GM23338 (cell line): ENCODE results near the gene AGRN. TPM values are rescaled to one million over a fixed set of nuclear protein-coding genes. Genes with fewer than 3 reads are reported as not detected.

Experiments
- ATAC-seq: fragments of 200-7000 bp; cut with Tn5 transposase; 3 replicates; pipeline ENCODE4 v1.9.1; 2020
- DNase-seq: peaks from one replicate; pipeline ENCODE4 v3.0.0-alpha.2; 2015; ENCODE audit warnings: low spot score
- H2AFZ ChIP-seq: fragments of 200-600 bp; sonication (generic); 2 replicates; pipeline ENCODE4 v1.8.0; 2016; ENCODE audit warnings: antibody characterized with exemption, mild to moderate bottlenecking, moderate library complexity
- H3F3A ChIP-seq: fragments of 200-600 bp; sonication (generic); replicated peaks from 2 replicates; pipeline ENCODE4 v1.8.0; 2017; ENCODE audit warnings: antibody characterized with exemption, mixed run types, low read depth
- H3K27ac ChIP-seq: fragments of 200-600 bp; sonication (generic); 2 replicates; pipeline ENCODE4 v1.6.1; 2016; ENCODE audit warnings: low read depth
- H3K27me3 ChIP-seq: fragments of 200-600 bp; sonication (generic); 2 replicates; pipeline ENCODE4 v1.8.0; 2016; ENCODE audit warnings: mild to moderate bottlenecking, mixed run types, moderate library complexity; ENCODE audit not compliant: insufficient read depth
- H3K36me3 ChIP-seq: fragments of 200-600 bp; sonication (generic); 2 replicates; pipeline ENCODE4 v1.8.0; 2016; ENCODE audit warnings: mild to moderate bottlenecking; ENCODE audit not compliant: insufficient read depth
- H3K4me1 ChIP-seq: fragments of 200-600 bp; sonication (generic); 2 replicates; pipeline ENCODE4 v1.8.0; 2016; ENCODE audit warnings: mild to moderate bottlenecking, moderate library complexity; ENCODE audit not compliant: insufficient read depth
- H3K4me2 ChIP-seq: fragments of 200-600 bp; sonication (generic); 2 replicates; pipeline ENCODE4 v1.7.1; 2017; ENCODE audit warnings: mixed run types
- H3K4me3 ChIP-seq: fragments of 200-600 bp; sonication (generic); 2 replicates; pipeline ENCODE4 v1.6.1; 2016; ENCODE audit warnings: mixed run types
- H3K79me2 ChIP-seq: fragments of 200-600 bp; sonication (generic); replicated peaks from 2 replicates; pipeline ENCODE4 v1.8.0; 2017; ENCODE audit warnings: mild to moderate bottlenecking; ENCODE audit not compliant: insufficient read depth
- H3K9me2 ChIP-seq: fragments of 200-600 bp; sonication (generic); 2 replicates; pipeline ENCODE4 v1.8.0; 2017; ENCODE audit not compliant: insufficient read depth
- H4K20me1 ChIP-seq: fragments of 200-600 bp; sonication (generic); replicated peaks from 2 replicates; pipeline ENCODE4 v1.8.0; 2017; ENCODE audit warnings: mild to moderate bottlenecking; ENCODE audit not compliant: insufficient read depth
- H3K27ac Mint-ChIP-seq: 2 replicates; pipeline ENCODE4 v1.8.0; 2020; ENCODE audit warnings: inconsistent platforms, mild to moderate bottlenecking, moderate library complexity, mixed read lengths
- H3K27me3 Mint-ChIP-seq: 3 replicates; pipeline ENCODE4 v1.8.0; 2022; ENCODE audit warnings: low read depth, mild to moderate bottlenecking, moderate library complexity, mixed read lengths, inconsistent platforms; ENCODE audit not compliant: insufficient read depth, poor library complexity
- H3K36me3 Mint-ChIP-seq: 3 replicates; pipeline ENCODE4 v1.8.0; 2021; ENCODE audit warnings: low read depth, mild to moderate bottlenecking, inconsistent platforms, moderate library complexity, mixed read lengths
- H3K4me1 Mint-ChIP-seq: 3 replicates; pipeline ENCODE4 v1.8.0; 2020; ENCODE audit warnings: mild to moderate bottlenecking, inconsistent platforms, mixed read lengths
- H3K4me3 Mint-ChIP-seq: 3 replicates; pipeline ENCODE4 v1.8.0; 2021; ENCODE audit warnings: moderate library complexity, mild to moderate bottlenecking, inconsistent platforms, mixed read lengths
- H3K9me3 Mint-ChIP-seq: 3 replicates; pipeline ENCODE4 v1.8.0; 2020; ENCODE audit warnings: moderate library complexity, mild to moderate bottlenecking, inconsistent platforms, mixed read lengths
- CREB1 ChIP-seq: fragments of 250-450 bp; sonication (Bioruptor Pico); IDR thresholded peaks from 2 replicates; pipeline ENCODE4 v1.5.0; 2020; ENCODE audit warnings: low read depth, mild to moderate bottlenecking, moderate library complexity
- CTCF ChIP-seq, 2 experiments: fragments of 200-600 bp in 1 of 2; sonication (generic) in 1 of 2; conservative IDR thresholded peaks; 2 replicates each; pipeline versions ENCODE4 v1.5.1 to v1.6.1; 2016 to 2017; ENCODE audit warnings: antibody characterized with exemption in 2 of 2, low read depth in 2 of 2, mild to moderate bottlenecking in 2 of 2, moderate library complexity in 1 of 2
- ETS1 ChIP-seq: IDR thresholded peaks from 2 replicates; pipeline ENCODE4 v1.6.1; 2016; ENCODE audit warnings: antibody characterized with exemption
- EZH2 ChIP-seq: fragments of 200-600 bp; sonication (generic); IDR thresholded peaks from one replicate; pipeline ENCODE4 v1.8.0; 2017; ENCODE audit warnings: antibody characterized with exemption, mild to moderate bottlenecking, low read depth; ENCODE audit not compliant: unreplicated experiment
- EZH2phosphoT487 ChIP-seq: fragments of 200-600 bp; sonication (generic); IDR thresholded peaks from one replicate; pipeline ENCODE4 v1.8.1; 2018; ENCODE audit warnings: antibody characterized with exemption; ENCODE audit not compliant: unreplicated experiment
- JUNB ChIP-seq: IDR thresholded peaks from one replicate; pipeline ENCODE4 v1.6.1; 2016; ENCODE audit warnings: antibody characterized with exemption; ENCODE audit not compliant: unreplicated experiment
- NANOG ChIP-seq: IDR thresholded peaks from 2 replicates; pipeline ENCODE4 v1.6.1; 2016; ENCODE audit warnings: antibody characterized with exemption, borderline replicate concordance
- POLR2AphosphoS5 ChIP-seq: IDR thresholded peaks from 2 replicates; pipeline ENCODE4 v1.6.1; 2016; ENCODE audit warnings: antibody characterized with exemption, low read depth
- STAT1 ChIP-seq: IDR thresholded peaks from one replicate; pipeline ENCODE4 v1.6.1; 2016; ENCODE audit warnings: antibody characterized with exemption; ENCODE audit not compliant: unreplicated experiment
- ZNF331 ChIP-seq: fragments of 250-450 bp; sonication (Bioruptor Pico); IDR thresholded peaks from 2 replicates; pipeline ENCODE4 v1.5.0; 2020; ENCODE audit warnings: low read depth, mild to moderate bottlenecking, moderate library complexity
- ZNF462 ChIP-seq: fragments of 250-450 bp; sonication (Bioruptor Pico); IDR thresholded peaks from 2 replicates; pipeline ENCODE4 v1.5.0; 2020; ENCODE audit warnings: mild to moderate bottlenecking, moderate library complexity
- polyA plus RNA-seq: library from polyadenylated mRNA; unstranded; fragments of >200 nt; fragmentation: Nextera tagmentation; extraction: Ambion mirVana; gene quantifications from 2 replicates; pipeline ENCODE4 v1.2.1, GENCODE V29; 2016
- total RNA-seq: library from RNA; depleted of rRNA; stranded (reverse); fragments of >200 nt; shearing (Covaris generic); gene quantifications from 2 replicates; pipeline ENCODE4 v1.2.3, GENCODE V29; 2014

The AGRN gene
- total and polyA plus RNA-seq, 2 experiments from 2014 or later: 12.3 to 185 TPM

GRCh38 chr1:1074631-1075147, 54.8 kb downstream of the AGRN start (continued):
- TF ChIP-seq ZNF462 (CRISPR knock-in tag): no peak
- TF ChIP-seq EZH2phosphoT487: no peak
- TF ChIP-seq CREB1 (CRISPR knock-in tag): no peak
- TF ChIP-seq JUNB: no peak
- TF ChIP-seq POLR2AphosphoS5: no peak
- no peak for TF ChIP-seq NANOG
- no peak for TF ChIP-seq EZH2
- no peak for TF ChIP-seq STAT1
- TF ChIP-seq ZNF331 (CRISPR knock-in tag): no peak

- no peaks in the 10 kb centered on the region for H3K9me2 ChIP-seq
- DNase-seq: no peak
- no peaks in the 10 kb centered on the region for H3K36me3 Mint-ChIP-seq
- no peak overlapping the region for H3K27ac ChIP-seq
- no peaks in the 10 kb centered on the region for H3K9me3 Mint-ChIP-seq
- H3K79me2 ChIP-seq: no peaks in the 10 kb centered on the region
- no peaks in the 10 kb centered on the region; the same call in 1 of the 2 replicates for H3K4me1 ChIP-seq
- H3K27ac Mint-ChIP-seq: no peak overlapping the region
- H3K27me3 ChIP-seq: peaks cover 8% of the 10 kb centered on the region; the same call in 1 of the 2 replicates
- no peaks in the 10 kb centered on the region for H3F3A ChIP-seq
- no peak overlapping the region for H3K4me3 Mint-ChIP-seq
- ATAC-seq: no peak
- H4K20me1 ChIP-seq: no peaks in the 10 kb centered on the region
- H3K4me1 Mint-ChIP-seq: no peaks in the 10 kb centered on the region
- H3K36me3 ChIP-seq: no peaks in the 10 kb centered on the region
- no peak overlapping the region for H3K4me2 ChIP-seq
- H3K27me3 Mint-ChIP-seq: peaks cover 10% of the 10 kb centered on the region
- H2AFZ ChIP-seq: no peak overlapping the region
- no peak overlapping the region for H3K4me3 ChIP-seq
- TF ChIP-seq CREB1 (CRISPR knock-in tag) (no peak), EZH2phosphoT487 (no peak), ETS1 (no peak), CTCF (conservative IDR thresholded peaks at IDR 0.05; ENCODE audit: low read depth in 2 of 2) (no peak), POLR2AphosphoS5 (no peak)
Measured at GRCh38 chr1:1075148-1075935, 55.4 kb downstream of the AGRN start.
